ENCODE data around the gene IRF9. TPM values are rescaled to one million over a fixed set of nuclear protein-coding genes. Genes with fewer than 3 reads are reported as not detected.

Gene IRF9
- total RNA-seq, 1 donor from 2014 or later = 66.5 TPM

GRCh38 chr14:24137529-24138395 is 23.3 kb upstream of the IRF9 start:
- no peak for TF ChIP-seq CTCF (IDR thresholded peaks at IDR 0.05; ENCODE audit: insufficient read depth, low read length, poor library complexity, severe bottlenecking)
- H3K27me3 ChIP-seq (ENCODE audit: control insufficient read depth, insufficient read depth, low read length) = no peaks in the 10 kb centered on the region
- peaks cover 2% of the 10 kb centered on the region for H3K36me3 ChIP-seq (ENCODE audit: control insufficient read depth, insufficient read depth, low read length)
- no peak overlapping the region for H3K4me3 ChIP-seq (ENCODE audit: low read depth, low read length)
- no peak for DNase-seq (ENCODE audit: low read depth)

- DNase-seq (ENCODE audit: low read depth) = no peak
These were observed 22.4 kb upstream of the IRF9 start for GRCh38 chr14:24138396-24139271.

GRCh38 chr14:24139272-24139934 is 21.7 kb upstream of the IRF9 start:
- no peaks in the 10 kb centered on the region for H3K27me3 ChIP-seq (ENCODE audit: control insufficient read depth, insufficient read depth, low read length)
- no peak for TF ChIP-seq CTCF (IDR thresholded peaks at IDR 0.05; ENCODE audit: insufficient read depth, low read length, poor library complexity, severe bottlenecking)
- DNase-seq (ENCODE audit: low read depth) = no peak
- peaks cover 2% of the 10 kb centered on the region for H3K36me3 ChIP-seq (ENCODE audit: control insufficient read depth, insufficient read depth, low read length)
- H3K4me3 ChIP-seq (ENCODE audit: low read depth, low read length) = no peak overlapping the region

More at GRCh38 chr14:24138396-24139271, 22.4 kb upstream of the IRF9 start:
- no peak overlapping the region for H3K4me3 ChIP-seq (ENCODE audit: low read depth, low read length)
- peaks cover 2% of the 10 kb centered on the region for H3K36me3 ChIP-seq (ENCODE audit: control insufficient read depth, insufficient read depth, low read length)
- H3K27me3 ChIP-seq (ENCODE audit: control insufficient read depth, insufficient read depth, low read length) = no peaks in the 10 kb centered on the region
- no peak for TF ChIP-seq CTCF (IDR thresholded peaks at IDR 0.05; ENCODE audit: insufficient read depth, low read length, poor library complexity, severe bottlenecking)

- peaks cover 2% of the 10 kb centered on the region for H3K36me3 ChIP-seq (ENCODE audit: control insufficient read depth, insufficient read depth, low read length)
These were observed 19.8 kb upstream of the IRF9 start, which contains the start of gene EMC9 for GRCh38 chr14:24141097-24141880. Gene EMC9, minus strand, starts transcription at chr14:24141591. Its CDS starts 287 bp downstream, at chr14:24141304.

More at GRCh38 chr14:24141097-24141880, 19.8 kb upstream of the IRF9 start, which contains the start of gene EMC9:
- Histone ChIP-seq H3K4me3 (ENCODE audit: low read depth, low read length) (peak within 1 kb of the TSS; percentile 91), H3K27me3 (ENCODE audit: control insufficient read depth, insufficient read depth, low read length) (no peaks in the 10 kb centered on the region)
- TF ChIP-seq CTCF (IDR thresholded peaks at IDR 0.05; ENCODE audit: insufficient read depth, low read length, poor library complexity, severe bottlenecking) = peak; percentile 35
- DNase-seq (ENCODE audit: low read depth) = peak; percentile 98

Data from kidney epithelial cell (primary cell).